ENCODE results near the gene ZMYND8. TPM values are rescaled to one million over a fixed set of nuclear protein-coding genes. Genes with fewer than 3 reads are reported as not detected.

Gene ZMYND8
- total and polyA plus RNA-seq, 2 of the 4 experiments (the other 2 are of a cell fraction): 24.0 to 28.2 TPM

GRCh38 chr20:47220161-47220582, 136.3 kb downstream of the ZMYND8 start:
- Histone ChIP-seq H4K5ac (ENCODE audit: low read depth, low read length) (no peak overlapping the region), H3K4ac (ENCODE audit: low read depth, low read length) (no peak overlapping the region), H4K91ac (ENCODE audit: insufficient read depth, low read depth, low read length) (no peak overlapping the region), H2BK20ac (ENCODE audit: low read depth, low read length) (no peak overlapping the region), H4K20me1 (ENCODE audit: insufficient read depth, low read length) (no peaks in the 10 kb centered on the region), H3K27me3 (ENCODE audit: control insufficient read depth, insufficient read depth, low read length) (no peaks in the 10 kb centered on the region), H2AFZ (replicated peaks; ENCODE audit: low read length, poor library complexity) (no peak overlapping the region), H2BK5ac (ENCODE audit: low read depth, low read length, poor library complexity, severe bottlenecking) (no peak overlapping the region), H3K4me2 (ENCODE audit: low read depth, low read length) (no peak overlapping the region), H3K18ac (ENCODE audit: low read depth, low read length) (no peak overlapping the region), H3K79me1 (ENCODE audit: low read depth in 1 of 2, low read length in 2 of 2) (peaks cover 17 to 35% of the 10 kb centered on the region in 2 experiments; a peak in 3 of 4 replicates), H3K23ac (ENCODE audit: low read depth, low read length) (no peak overlapping the region), H3K4me3 (ENCODE audit: insufficient read depth, low read depth, low read length) (no peak overlapping the region), H3K9ac (ENCODE audit: low read depth, low read length) (no peak overlapping the region), H2AK9ac (replicated peaks; ENCODE audit: low read depth, low read length, poor library complexity) (no peak overlapping the region), H2BK15ac (ENCODE audit: low read depth, low read length) (no peak overlapping the region), H3K56ac (ENCODE audit: extremely low read depth, insufficient read depth, low read length) (no peak overlapping the region), H3K9me1 (ENCODE audit: insufficient read depth, low read length) (peaks cover 8% of the 10 kb centered on the region), H3K36me3 (ENCODE audit: control insufficient read depth, insufficient read depth, low read length) (peaks cover 43% of the 10 kb centered on the region), H2AK5ac (ENCODE audit: low read depth, low read length) (no peak overlapping the region), H3K9me3 (ENCODE audit: control insufficient read depth, insufficient read depth, low read length) (no peaks in the 10 kb centered on the region), H3K27ac (ENCODE audit: insufficient read depth, low read length) (no peak overlapping the region; the same call in 1 of the 2 replicates), H3K4me1 (ENCODE audit: control insufficient read depth, insufficient read depth, low read length) (peaks cover 2% of the 10 kb centered on the region; the same call in 1 of the 2 replicates), H3K14ac (replicated peaks; ENCODE audit: low read depth, low read length) (no peak overlapping the region), H4K8ac (ENCODE audit: low read depth in 2 of 2, low read length in 2 of 2) (no peak overlapping the region), H2BK120ac (ENCODE audit: low read depth, low read length) (no peak overlapping the region)
- TF ChIP-seq POLR2A (IDR thresholded peaks at IDR 0.05; ENCODE audit: low read depth, low read length) (no peak), RCOR1 (IDR thresholded peaks at IDR 0.05; ENCODE audit: insufficient replicate concordance, low read length) (no peak), FOS (IDR thresholded peaks at IDR 0.05; ENCODE audit: low read depth, low read length) (no peak), CHD1 (IDR thresholded peaks at IDR 0.05; ENCODE audit: low read depth, low read length) (no peak), RFX5 (IDR thresholded peaks at IDR 0.05; ENCODE audit: low read depth, low read length) (no peak), SMC3 (IDR thresholded peaks at IDR 0.05; ENCODE audit: low read depth, low read length) (peak; percentile 59; the same call in 1 of the 2 replicates), RAD21 (IDR thresholded peaks at IDR 0.05; ENCODE audit: low read length) (peak; percentile 47), NFE2L2 (IDR thresholded peaks at IDR 0.05; ENCODE audit: low read depth, low read length) (no peak), MAZ (IDR thresholded peaks at IDR 0.05; ENCODE audit: borderline replicate concordance, low read depth, low read length) (no peak), BHLHE40 (IDR thresholded peaks at IDR 0.05; ENCODE audit: low read depth, low read length) (no peak), CEBPB (IDR thresholded peaks at IDR 0.05; ENCODE audit: low read depth, low read length) (no peak), USF2 (IDR thresholded peaks at IDR 0.05; ENCODE audit: low read depth, low read length) (no peak), ELK1 (IDR thresholded peaks at IDR 0.05; ENCODE audit: borderline replicate concordance, low read depth, low read length) (no peak), MAFK (IDR thresholded peaks at IDR 0.05; ENCODE audit: low read depth, low read length) (no peak), CTCF (conservative IDR thresholded peaks at IDR 0.05; ENCODE audit: low read depth, low read length) (peak; percentile 53), MXI1 (IDR thresholded peaks at IDR 0.05; ENCODE audit: borderline replicate concordance, low read depth, low read length) (no peak)
- intact Hi-C loops (cut with micrococcal nuclease) (loop anchor here (1.0 kb wide), 1 partner anchor 164 kb away; no protein-coding TSS in a partner anchor), in situ Hi-C loops (cut with MboI; ENCODE audit: low sequenced_read_pairs) (no loop called here), dilution Hi-C loops (cut with HindIII; ENCODE audit: low sequenced_read_pairs, unreplicated experiment) (no loop called here)
- no CpG with 5 or more reads among the region's 8 CpGs for WGBS, 2 experiments (ENCODE audit: extremely low coverage in 2 of 2, insufficient read length in 1 of 2)
- no TSS peak for BruUV-seq (replicated peaks)
- ChIA-PET CTCF (interaction anchor here (4.7 kb wide), 1 partner anchor 164 kb away, joined by 20 read pairs; no protein-coding TSS in a partner anchor), POLR2A (ENCODE audit: unreplicated experiment) (no interaction called here)
- no peak for DNase-seq
- no peak for ATAC-seq (ENCODE audit: low read depth)

Data from IMR-90 (cell line).